ENCODE results near the gene E2F7. TPM values are rescaled to one million over a fixed set of nuclear protein-coding genes. Genes with fewer than 3 reads are reported as not detected.

The E2F7 gene
- total RNA-seq, 4 donors from 2014 or later: 0.51 TPM; not detected in 3

- TF ChIP-seq, protein P1, sequence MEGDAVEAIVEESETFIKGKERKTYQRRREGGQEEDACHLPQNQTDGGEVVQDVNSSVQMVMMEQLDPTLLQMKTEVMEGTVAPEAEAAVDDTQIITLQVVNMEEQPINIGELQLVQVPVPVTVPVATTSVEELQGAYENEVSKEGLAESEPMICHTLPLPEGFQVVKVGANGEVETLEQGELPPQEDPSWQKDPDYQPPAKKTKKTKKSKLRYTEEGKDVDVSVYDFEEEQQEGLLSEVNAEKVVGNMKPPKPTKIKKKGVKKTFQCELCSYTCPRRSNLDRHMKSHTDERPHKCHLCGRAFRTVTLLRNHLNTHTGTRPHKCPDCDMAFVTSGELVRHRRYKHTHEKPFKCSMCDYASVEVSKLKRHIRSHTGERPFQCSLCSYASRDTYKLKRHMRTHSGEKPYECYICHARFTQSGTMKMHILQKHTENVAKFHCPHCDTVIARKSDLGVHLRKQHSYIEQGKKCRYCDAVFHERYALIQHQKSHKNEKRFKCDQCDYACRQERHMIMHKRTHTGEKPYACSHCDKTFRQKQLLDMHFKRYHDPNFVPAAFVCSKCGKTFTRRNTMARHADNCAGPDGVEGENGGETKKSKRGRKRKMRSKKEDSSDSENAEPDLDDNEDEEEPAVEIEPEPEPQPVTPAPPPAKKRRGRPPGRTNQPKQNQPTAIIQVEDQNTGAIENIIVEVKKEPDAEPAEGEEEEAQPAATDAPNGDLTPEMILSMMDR (IDR thresholded peaks at IDR 0.05; ENCODE audit: low read depth): no peak
Measured at GRCh38 chr12:76980196-76980595, 85.2 kb downstream of the E2F7 start.

DNA sequence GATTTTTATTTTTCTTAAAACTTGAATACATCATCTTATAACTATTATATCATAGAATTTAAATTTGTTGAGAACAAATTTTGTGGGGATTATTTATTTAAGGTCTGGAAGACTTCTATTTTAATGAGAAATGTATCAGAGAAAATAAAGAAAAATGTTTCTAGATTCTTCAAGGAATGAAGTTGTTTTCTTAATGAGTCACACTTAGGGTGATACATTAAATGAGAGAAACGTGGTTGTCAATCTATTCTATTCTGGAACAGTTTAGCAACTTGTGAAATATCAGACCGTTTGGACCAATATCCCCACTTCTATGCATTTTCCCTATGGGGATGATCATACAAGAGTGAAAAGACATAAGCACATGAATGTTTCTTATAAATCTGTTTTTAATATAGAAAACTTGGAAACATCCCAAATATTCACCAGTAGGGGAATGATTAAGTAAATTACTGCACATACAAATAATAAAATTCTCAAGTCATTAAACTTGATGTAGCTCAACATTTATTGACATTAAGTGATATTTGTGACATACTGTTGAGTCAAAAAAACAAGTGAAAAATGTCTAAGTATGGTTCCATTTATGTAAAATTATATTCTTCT is 88.5 kb downstream of the E2F7 start:
- TF ChIP-seq, protein P1 (IDR thresholded peaks at IDR 0.05; ENCODE audit: low read depth): no peak

Other genes with a start within 250 kb of the E2F7 start
- 10 to 100 TPM; 14.8 to 95.6 (median 24.7) TPM for gene CSRP2, start 186.6 kb downstream of the E2F7 start, total RNA-seq